ENCODE results near the gene IPO13.

Gene IPO13

GRCh38 chr1:43990271-43991199 lies 43.8 kb downstream of the IPO13 start:
- DNase-seq, result no peak

GRCh38 chr1:43991200-43991475 lies 44.4 kb downstream of the IPO13 start:
- DNase-seq, result no peak

- DNase-seq, result peak; percentile 63
These were observed 44.9 kb downstream of the IPO13 start, which contains the start of gene CCDC24 for GRCh38 chr1:43991476-43992231. CCDC24 (plus strand) TSS chr1:43991599; CDS start chr1:43991879, 280 bp downstream.

GRCh38 chr1:43992232-43992995 lies 45.7 kb downstream of the IPO13 start:
- no peak for DNase-seq

- DNase-seq, result no peak
These were observed 46.6 kb downstream of the IPO13 start for GRCh38 chr1:43993206-43993914.

GRCh38 chr1:43994071-43994470 lies 47.3 kb downstream of the IPO13 start:
- DNase-seq, result no peak

GRCh38 chr1:43994794-43995790 lies 48.3 kb downstream of the IPO13 start:
- DNase-seq, result no peak

GRCh38 chr1:43995984-43996732 lies 49.4 kb downstream of the IPO13 start:
- DNase-seq, result no peak

GRCh38 chr1:43996733-43997115 lies 50.0 kb downstream of the IPO13 start:
- DNase-seq, result no peak

- no peak for DNase-seq
These were observed 50.7 kb downstream of the IPO13 start for GRCh38 chr1:43997295-43997999.

GRCh38 chr1:43998000-43998378 lies 51.2 kb downstream of the IPO13 start:
- DNase-seq, result no peak

- DNase-seq, result no peak
These were observed 52.7 kb downstream of the IPO13 start for GRCh38 chr1:43999455-43999854.

- no peak for DNase-seq
These were observed 53.4 kb downstream of the IPO13 start for GRCh38 chr1:44000122-44000665.

GRCh38 chr1:44002165-44002564 lies 55.4 kb downstream of the IPO13 start:
- no peak for DNase-seq

GRCh38 chr1:44002606-44003157 lies 55.9 kb downstream of the IPO13 start:
- no peak for DNase-seq

- DNase-seq, result no peak
These were observed 61.5 kb downstream of the IPO13 start for GRCh38 chr1:44008259-44008658.

GRCh38 chr1:44010935-44011471 lies 64.3 kb downstream of the IPO13 start:
- DNase-seq, result no peak

- DNase-seq, result no peak
These were observed 65.7 kb downstream of the IPO13 start for GRCh38 chr1:44012404-44012803.

Measured in inflammatory macrophage treated with lipopolysaccharide for 4 hours (primary cell).